IMR-90 (cell line): ENCODE data around the gene MEGF11. TPM values are rescaled to one million over a fixed set of nuclear protein-coding genes. Genes with fewer than 3 reads are reported as not detected.

Experiments
- ATAC-seq: fragments of 200-7000 bp; cut with Tn5 transposase; 2 replicates; pipeline ENCODE4 v1.9.1; 2020; ENCODE audit warnings: low read depth, mild to moderate bottlenecking, moderate library complexity
- BruUV-seq: library from RNA; stranded (reverse); fragments of 400-500 nt; replicated peaks from 2 replicates; lab custom pipeline; 2021; lab: Mats Ljungman, UMichigan
- CTCF ChIA-PET: fragments of 300-600 bp; formaldehyde crosslinking; extraction: SDS; loops from one replicate; lab custom pipeline; 2021; ENCODE audit warnings: antibody characterized with exemption; lab: Yijun Ruan, JAX
- POLR2A ChIA-PET: fragments of 300-600 bp; sonication (Branson Sonifier 250); formaldehyde crosslinking; loops from one replicate; lab custom pipeline; 2022; ENCODE audit warnings: antibody characterized with exemption; ENCODE audit not compliant: unreplicated experiment; lab: Charles Lee
- DNase-seq: peaks from one replicate; pipeline ENCODE4 v3.0.0; 2013
- H2AFZ ChIP-seq: replicated peaks from 2 replicates; pipeline ENCODE3; 2013; ENCODE audit warnings: low read length, mild to moderate bottlenecking; ENCODE audit not compliant: poor library complexity
- H2AK5ac ChIP-seq: 2 replicates; pipeline ENCODE4 v1.6.1; 2013; ENCODE audit warnings: low read depth, low read length, inconsistent platforms
- H2AK9ac ChIP-seq: replicated peaks from 2 replicates; pipeline ENCODE3; 2013; ENCODE audit warnings: mild to moderate bottlenecking, low read depth, low read length, moderate library complexity; ENCODE audit not compliant: poor library complexity
- H2BK120ac ChIP-seq: 2 replicates; pipeline ENCODE4 v1.6.1; 2013; ENCODE audit warnings: low read depth, low read length, inconsistent platforms
- H2BK15ac ChIP-seq: 3 replicates; pipeline ENCODE4 v1.6.1; 2013; ENCODE audit warnings: low read depth, low read length, inconsistent platforms
- H2BK20ac ChIP-seq: 2 replicates; pipeline ENCODE4 v1.6.1; 2013; ENCODE audit warnings: low read depth, mild to moderate bottlenecking, inconsistent platforms, low read length, moderate library complexity
- H2BK5ac ChIP-seq: 2 replicates; pipeline ENCODE4 v1.6.1; 2013; ENCODE audit warnings: mild to moderate bottlenecking, low read depth, low read length, inconsistent platforms; ENCODE audit not compliant: poor library complexity, severe bottlenecking
- H3K14ac ChIP-seq: replicated peaks from 2 replicates; pipeline ENCODE4 v1.6.1; 2013; ENCODE audit warnings: low read depth, low read length, inconsistent platforms
- H3K18ac ChIP-seq: 2 replicates; pipeline ENCODE4 v1.6.1; 2013; ENCODE audit warnings: low read depth, low read length, control low read depth
- H3K23ac ChIP-seq: 2 replicates; pipeline ENCODE4 v1.6.1; 2013; ENCODE audit warnings: low read depth, low read length, inconsistent platforms
- H3K27ac ChIP-seq: 2 replicates; pipeline ENCODE4 v1.5.1; 2013; ENCODE audit warnings: mild to moderate bottlenecking, control low read depth, low read length; ENCODE audit not compliant: insufficient read depth
- H3K27me3 ChIP-seq: 2 replicates; pipeline ENCODE4 v1.6.1; 2013; ENCODE audit warnings: low read length; ENCODE audit not compliant: control insufficient read depth, insufficient read depth
- H3K36me3 ChIP-seq: 2 replicates; pipeline ENCODE4 v1.6.1; 2013; ENCODE audit warnings: low read length, mixed read lengths; ENCODE audit not compliant: control insufficient read depth, insufficient read depth
- H3K4ac ChIP-seq: 2 replicates; pipeline ENCODE4 v1.6.1; 2013; ENCODE audit warnings: low read depth, low read length, inconsistent platforms
- H3K4me1 ChIP-seq: 2 replicates; pipeline ENCODE4 v1.6.1; 2013; ENCODE audit warnings: low read length, mixed read lengths; ENCODE audit not compliant: control insufficient read depth, insufficient read depth
- H3K4me2 ChIP-seq: 2 replicates; pipeline ENCODE4 v1.6.1; 2013; ENCODE audit warnings: low read depth, mild to moderate bottlenecking, control low read depth, low read length, moderate library complexity
- H3K4me3 ChIP-seq: 2 replicates; pipeline ENCODE4 v1.5.1; 2013; ENCODE audit warnings: low read depth, mild to moderate bottlenecking, control low read depth, low read length, moderate library complexity; ENCODE audit not compliant: insufficient read depth
- H3K56ac ChIP-seq: 2 replicates; pipeline ENCODE4 v1.6.1; 2013; ENCODE audit warnings: low read length, inconsistent platforms; ENCODE audit not compliant: insufficient read depth; ENCODE audit errors: extremely low read depth
- H3K79me1 ChIP-seq, 2 experiments: 2 replicates each; pipeline ENCODE4 v1.6.1; 2013; ENCODE audit warnings: low read length in 2 of 2, inconsistent platforms in 1 of 2, low read depth in 1 of 2
- H3K9ac ChIP-seq: 2 replicates; pipeline ENCODE4 v1.6.1; 2013; ENCODE audit warnings: low read depth, low read length, control low read depth
- H3K9me1 ChIP-seq: 2 replicates; pipeline ENCODE4 v1.6.1; 2013; ENCODE audit warnings: low read length, inconsistent platforms; ENCODE audit not compliant: insufficient read depth
- H3K9me3 ChIP-seq: 2 replicates; pipeline ENCODE4 v1.6.1; 2013; ENCODE audit warnings: low read length; ENCODE audit not compliant: control insufficient read depth, insufficient read depth
- H4K20me1 ChIP-seq: 2 replicates; pipeline ENCODE4 v1.6.1; 2013; ENCODE audit warnings: low read length, inconsistent platforms; ENCODE audit not compliant: insufficient read depth
- H4K5ac ChIP-seq: 2 replicates; pipeline ENCODE4 v1.6.1; 2013; ENCODE audit warnings: mild to moderate bottlenecking, low read depth, low read length, control low read depth
- H4K8ac ChIP-seq, 2 experiments: 2 replicates each; pipeline ENCODE4 v1.6.1; 2013; ENCODE audit warnings: low read depth in 2 of 2, low read length in 2 of 2, control low read depth in 1 of 2, inconsistent platforms in 1 of 2
- H4K91ac ChIP-seq: 2 replicates; pipeline ENCODE4 v1.6.1; 2013; ENCODE audit warnings: low read depth, low read length, inconsistent platforms; ENCODE audit not compliant: insufficient read depth
- CEBPB ChIP-seq: IDR thresholded peaks from 2 replicates; pipeline ENCODE4 v1.6.1; 2012; ENCODE audit warnings: low read depth, low read length, improper control_type of control experiment
- MAZ ChIP-seq: IDR thresholded peaks from 2 replicates; pipeline ENCODE4 v1.6.1; 2012; ENCODE audit warnings: low read depth, mild to moderate bottlenecking, low read length, improper control_type of control experiment, moderate library complexity, borderline replicate concordance
- MXI1 ChIP-seq: IDR thresholded peaks from 2 replicates; pipeline ENCODE4 v1.6.1; 2012; ENCODE audit warnings: low read depth, mild to moderate bottlenecking, low read length, moderate library complexity, borderline replicate concordance
- POLR2A ChIP-seq: IDR thresholded peaks from 2 replicates; pipeline ENCODE4 v1.6.1; 2012; ENCODE audit warnings: mild to moderate bottlenecking, low read depth, low read length
- RCOR1 ChIP-seq: IDR thresholded peaks from 2 replicates; pipeline ENCODE4 v1.6.1; 2012; ENCODE audit warnings: mild to moderate bottlenecking, low read length, improper control_type of control experiment; ENCODE audit not compliant: insufficient replicate concordance
- USF2 ChIP-seq: fragments of 150-350 bp; IDR thresholded peaks from 2 replicates; pipeline ENCODE4 v1.6.1; 2017; ENCODE audit warnings: mild to moderate bottlenecking, antibody characterized with exemption, low read length, low read depth
- WGBS, 2 experiments: methylation state at CpG; one replicate each; pipeline versions ENCODE4 v1.1.5 to v1.1.7; 2013; ENCODE audit warnings: missing lambda C conversion rate in 2 of 2; ENCODE audit not compliant: insufficient read length in 1 of 2; ENCODE audit errors: extremely low coverage in 2 of 2; 5-methylcytosine and 5-hydroxymethylcytosine counted together
- dilution Hi-C: fragments of 300-500 bp; cut with HindIII; formaldehyde crosslinking; loops from one replicate; pipeline ENCODE4 v1.14.3; 2018; ENCODE audit warnings: low sequenced_read_pairs; ENCODE audit not compliant: unreplicated experiment
- in situ Hi-C: fragments of 300-500 bp; cut with MboI; formaldehyde crosslinking; loops from 3 replicates; pipeline ENCODE4 v1.14.3; 2019; ENCODE audit warnings: low sequenced_read_pairs, inconsistent platforms, mixed read lengths
- intact Hi-C: fragments of 100-400 bp; cut with micrococcal nuclease; formaldehyde crosslinking; loops from 2 replicates; pipeline ENCODE4 v1.10.0; 2022
- polyA plus RNA-seq, 3 experiments: library from polyadenylated mRNA; depleted of rRNA; stranded (reverse); fragments of >200 nt; gene quantifications; 2 replicates each; pipeline ENCODE4 v1.2.3, GENCODE V29; 2012; ENCODE audit warnings: low replicate concordance in 1 of 3
- total RNA-seq: library from RNA; depleted of rRNA; stranded (reverse); fragments of >200 nt; gene quantifications from 2 replicates; pipeline ENCODE4 v1.2.3, GENCODE V29; 2012

Gene MEGF11
- total and polyA plus RNA-seq, 2 of the 4 experiments (the other 2 are of a cell fraction), result not detected

- H3K36me3 ChIP-seq, result no peaks in the 10 kb centered on the region
- no peaks in the 10 kb centered on the region for H3K79me1 ChIP-seq
- H3K4me3 ChIP-seq, result no peak overlapping the region
- H3K4me2 ChIP-seq, result no peak overlapping the region
- peaks cover 2% of the 10 kb centered on the region; the same call in 1 of the 2 replicates for H3K27me3 ChIP-seq
- ChIA-PET CTCF (no interaction called here), POLR2A (no interaction called here)
- H3K4ac ChIP-seq, result no peak overlapping the region
- H3K27ac ChIP-seq, result no peak overlapping the region
- BruUV-seq, result no TSS peak
- no peak overlapping the region for H4K8ac ChIP-seq
- H2AK9ac ChIP-seq, result no peak overlapping the region
- in situ Hi-C loops (no loop called here), intact Hi-C loops (no loop called here), dilution Hi-C loops (no loop called here)
- H3K56ac ChIP-seq, result no peak overlapping the region
- H2BK20ac ChIP-seq, result no peak overlapping the region
- no peak overlapping the region for H3K14ac ChIP-seq
- H3K9me3 ChIP-seq, result no peaks in the 10 kb centered on the region
- no peak overlapping the region for H2BK5ac ChIP-seq
- H2BK120ac ChIP-seq, result no peak overlapping the region
- ATAC-seq, result no peak
- H3K18ac ChIP-seq, result no peak overlapping the region
- H4K5ac ChIP-seq, result no peak overlapping the region
- TF ChIP-seq RCOR1 (no peak), USF2 (no peak), CEBPB (no peak), POLR2A (no peak), MXI1 (no peak), MAZ (no peak)
- no peak overlapping the region for H2AK5ac ChIP-seq
- DNase-seq, result peak; percentile 2
- H4K20me1 ChIP-seq, result no peaks in the 10 kb centered on the region
- H3K9ac ChIP-seq, result no peak overlapping the region
- WGBS, 2 experiments, result no CpG with 5 or more reads among the region's 2 CpGs
- H3K23ac ChIP-seq, result no peak overlapping the region
- no peak overlapping the region for H4K91ac ChIP-seq
- no peaks in the 10 kb centered on the region for H3K9me1 ChIP-seq
- H2AFZ ChIP-seq, result no peak overlapping the region
- H3K4me1 ChIP-seq, result no peaks in the 10 kb centered on the region
- H2BK15ac ChIP-seq, result no peak overlapping the region
These were observed 56.9 kb downstream of the MEGF11 start for GRCh38 chr15:66196602-66197001.
